HG02623 (cell line): ENCODE data around the gene GASK1A.

Experiments used
- ATAC-seq: cut with Tn5 transposase; IDR thresholded peaks from one replicate; pipeline ENCODE4 v1.9.1; 2021; ENCODE audit warnings: moderate library complexity; ENCODE audit not compliant: unreplicated experiment

The GASK1A gene

GRCh38 chr3:43013256-43013655, 34.1 kb downstream of the GASK1A start:
- ATAC-seq: no peak

- ATAC-seq: no peak
These were observed 34.6 kb downstream of the GASK1A start for GRCh38 chr3:43013743-43014155.

- no peak for ATAC-seq
These were observed 35.1 kb downstream of the GASK1A start for GRCh38 chr3:43014241-43014640.

GRCh38 chr3:43014956-43015355, 35.8 kb downstream of the GASK1A start:
- ATAC-seq: no peak

GRCh38 chr3:43015572-43015971, 36.5 kb downstream of the GASK1A start:
- no peak for ATAC-seq

GRCh38 chr3:43015991-43016865, 37.1 kb downstream of the GASK1A start:
- ATAC-seq: no peak

- ATAC-seq: no peak
These were observed 37.9 kb downstream of the GASK1A start for GRCh38 chr3:43017004-43017403.

GRCh38 chr3:43017593-43018195, 38.6 kb downstream of the GASK1A start:
- ATAC-seq: no peak

- no peak for ATAC-seq
These were observed 39.1 kb downstream of the GASK1A start for GRCh38 chr3:43018246-43018645.

- ATAC-seq: no peak
These were observed 40.1 kb downstream of the GASK1A start for GRCh38 chr3:43019006-43019809.

GRCh38 chr3:43019826-43020225, 40.7 kb downstream of the GASK1A start:
- ATAC-seq: no peak

GRCh38 chr3:43021186-43021585, 42.1 kb downstream of the GASK1A start:
- no peak for ATAC-seq

GRCh38 chr3:43022121-43022520, 43.0 kb downstream of the GASK1A start:
- ATAC-seq: no peak

GRCh38 chr3:43023066-43023465, 44.0 kb downstream of the GASK1A start:
- no peak for ATAC-seq

GRCh38 chr3:43023746-43024145, 44.6 kb downstream of the GASK1A start:
- no peak for ATAC-seq

- ATAC-seq: no peak
These were observed 45.2 kb downstream of the GASK1A start for GRCh38 chr3:43024181-43024885.

GRCh38 chr3:43025423-43025822, 46.3 kb downstream of the GASK1A start:
- ATAC-seq: no peak

- no peak for ATAC-seq
These were observed 48.9 kb downstream of the GASK1A start for GRCh38 chr3:43028001-43028400.

- ATAC-seq: no peak
These were observed 49.8 kb downstream of the GASK1A start for GRCh38 chr3:43028678-43029490.
